MCF 10A (cell line): Measurements from ENCODE around the gene CACNA1C. TPM values are rescaled to one million over a fixed set of nuclear protein-coding genes. Genes with fewer than 3 reads are reported as not detected.

Experiments used
- BruUV-seq: library from RNA; stranded (reverse); fragments of 400-500 nt; replicated peaks from 2 replicates; lab custom pipeline; 2021; lab: Mats Ljungman, UMichigan
- CTCF ChIA-PET: fragments of 300-600 bp; sonication (Branson Sonifier 250); formaldehyde crosslinking; extraction: SDS; loops from one replicate; lab custom pipeline; 2021; ENCODE audit warnings: antibody characterized with exemption, inconsistent platforms; lab: Yijun Ruan, JAX
- POLR2A ChIA-PET: fragments of 300-600, 350-650 bp; sonication (Branson Sonifier 250); formaldehyde crosslinking; extraction: SDS; loops from one replicate; lab custom pipeline; 2020; ENCODE audit warnings: antibody characterized with exemption, inconsistent platforms; lab: Yijun Ruan, JAX
- DNase-seq: peaks from one replicate; pipeline ENCODE4 v3.0.0-alpha.2; 2018; ENCODE audit not compliant: unreplicated experiment
- H3K27ac Mint-ChIP-seq: one replicate; pipeline ENCODE4 v1.8.0; 2022; ENCODE audit warnings: mild to moderate bottlenecking, low read depth, mixed read lengths; ENCODE audit not compliant: unreplicated experiment
- H3K27me3 Mint-ChIP-seq: one replicate; pipeline ENCODE4 v1.8.0; 2022; ENCODE audit warnings: mixed read lengths; ENCODE audit not compliant: insufficient read depth, unreplicated experiment
- H3K36me3 Mint-ChIP-seq: one replicate; pipeline ENCODE4 v1.8.0; 2022; ENCODE audit warnings: mild to moderate bottlenecking, moderate library complexity, mixed read lengths; ENCODE audit not compliant: insufficient read depth, unreplicated experiment
- H3K4me1 Mint-ChIP-seq: one replicate; pipeline ENCODE4 v1.8.0; 2022; ENCODE audit warnings: mixed read lengths; ENCODE audit not compliant: insufficient read depth, unreplicated experiment
- H3K4me3 Mint-ChIP-seq: one replicate; pipeline ENCODE4 v1.8.0; 2022; ENCODE audit warnings: mild to moderate bottlenecking, moderate library complexity, mixed read lengths; ENCODE audit not compliant: unreplicated experiment
- H3K9me3 Mint-ChIP-seq: one replicate; pipeline ENCODE4 v1.8.0; 2022; ENCODE audit warnings: mixed read lengths; ENCODE audit not compliant: unreplicated experiment
- intact Hi-C: fragments of 100-400 bp; cut with micrococcal nuclease; formaldehyde crosslinking; loops from 2 replicates; pipeline ENCODE4 v1.14.1; 2022
- total RNA-seq: library from RNA; stranded (reverse); gene quantifications from 2 replicates; pipeline ENCODE4 v1.2.3, GENCODE V29; 2022
- TF ChIP-seq, protein P1 (sequence below): fragments of 200-600 bp; IDR thresholded peaks from one replicate; pipeline ENCODE4 v1.8.0; 2022; ENCODE audit warnings: antibody characterized with exemption, mild to moderate bottlenecking; ENCODE audit not compliant: unreplicated experiment

Gene CACNA1C
- total RNA-seq, 1 experiment from 2014 or later = not detected

DNA sequence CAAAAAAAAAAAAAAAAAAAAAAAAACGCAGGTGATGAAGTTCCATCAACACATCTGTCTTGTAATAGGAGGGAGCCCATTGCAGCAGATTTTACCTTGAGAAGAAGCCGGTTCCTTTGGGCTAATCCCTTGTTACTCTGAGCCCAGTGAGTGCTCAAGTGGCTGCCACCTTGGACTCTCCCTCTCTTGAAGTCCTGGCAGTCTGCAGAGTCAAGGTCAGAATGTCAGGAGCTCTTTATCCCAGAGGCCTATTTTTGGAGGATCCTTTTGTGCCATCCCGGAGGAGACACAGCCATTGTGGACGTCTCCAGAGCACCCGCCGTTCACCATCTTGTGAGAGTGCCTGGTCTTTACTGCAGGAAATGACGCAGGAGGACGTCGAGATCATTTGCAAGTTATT, 397.8 kb downstream of the CACNA1C start:
- CTCF ChIA-PET = no interaction called here
- intact Hi-C loops = no loop called here
- no TSS peak for BruUV-seq
- POLR2A ChIA-PET = no interaction called here
- H3K36me3 Mint-ChIP-seq = no peaks in the 10 kb centered on the region
- H3K27ac Mint-ChIP-seq = no peak overlapping the region
- H3K4me1 Mint-ChIP-seq = no peaks in the 10 kb centered on the region
- TF ChIP-seq, protein P1, sequence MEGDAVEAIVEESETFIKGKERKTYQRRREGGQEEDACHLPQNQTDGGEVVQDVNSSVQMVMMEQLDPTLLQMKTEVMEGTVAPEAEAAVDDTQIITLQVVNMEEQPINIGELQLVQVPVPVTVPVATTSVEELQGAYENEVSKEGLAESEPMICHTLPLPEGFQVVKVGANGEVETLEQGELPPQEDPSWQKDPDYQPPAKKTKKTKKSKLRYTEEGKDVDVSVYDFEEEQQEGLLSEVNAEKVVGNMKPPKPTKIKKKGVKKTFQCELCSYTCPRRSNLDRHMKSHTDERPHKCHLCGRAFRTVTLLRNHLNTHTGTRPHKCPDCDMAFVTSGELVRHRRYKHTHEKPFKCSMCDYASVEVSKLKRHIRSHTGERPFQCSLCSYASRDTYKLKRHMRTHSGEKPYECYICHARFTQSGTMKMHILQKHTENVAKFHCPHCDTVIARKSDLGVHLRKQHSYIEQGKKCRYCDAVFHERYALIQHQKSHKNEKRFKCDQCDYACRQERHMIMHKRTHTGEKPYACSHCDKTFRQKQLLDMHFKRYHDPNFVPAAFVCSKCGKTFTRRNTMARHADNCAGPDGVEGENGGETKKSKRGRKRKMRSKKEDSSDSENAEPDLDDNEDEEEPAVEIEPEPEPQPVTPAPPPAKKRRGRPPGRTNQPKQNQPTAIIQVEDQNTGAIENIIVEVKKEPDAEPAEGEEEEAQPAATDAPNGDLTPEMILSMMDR = no peak
- H3K27me3 Mint-ChIP-seq = peaks cover 10% of the 10 kb centered on the region
- no peaks in the 10 kb centered on the region for H3K9me3 Mint-ChIP-seq
- no peak for DNase-seq
- no peak overlapping the region for H3K4me3 Mint-ChIP-seq

DNA sequence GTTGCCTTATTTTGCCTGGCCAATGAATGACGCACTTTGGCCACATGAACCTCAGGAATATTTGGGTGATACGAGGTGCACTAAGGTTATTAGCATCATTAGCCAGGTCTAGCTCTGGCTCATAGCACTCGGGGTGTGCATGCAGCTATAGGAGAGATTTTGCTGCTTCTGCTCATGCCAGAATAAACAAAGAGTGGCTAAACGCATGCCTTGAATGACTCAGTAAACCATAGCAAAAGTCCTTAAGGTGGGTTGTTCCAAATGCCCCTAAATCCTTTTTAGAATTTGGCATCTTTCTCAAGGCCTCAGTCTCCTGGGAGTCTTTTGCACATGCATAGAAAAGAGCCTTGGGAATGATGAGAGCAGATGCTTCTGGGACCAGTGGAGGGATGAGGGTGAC, 398.2 kb downstream of the CACNA1C start:
- intact Hi-C loops = no loop called here
- no peak overlapping the region for H3K27ac Mint-ChIP-seq
- H3K36me3 Mint-ChIP-seq = no peaks in the 10 kb centered on the region
- POLR2A ChIA-PET = no interaction called here
- no peak for DNase-seq
- no TSS peak for BruUV-seq
- H3K9me3 Mint-ChIP-seq = no peaks in the 10 kb centered on the region
- H3K27me3 Mint-ChIP-seq = peaks cover 10% of the 10 kb centered on the region
- CTCF ChIA-PET = no interaction called here
- H3K4me3 Mint-ChIP-seq = no peak overlapping the region
- TF ChIP-seq, protein P1 = no peak
- no peaks in the 10 kb centered on the region for H3K4me1 Mint-ChIP-seq

DNA sequence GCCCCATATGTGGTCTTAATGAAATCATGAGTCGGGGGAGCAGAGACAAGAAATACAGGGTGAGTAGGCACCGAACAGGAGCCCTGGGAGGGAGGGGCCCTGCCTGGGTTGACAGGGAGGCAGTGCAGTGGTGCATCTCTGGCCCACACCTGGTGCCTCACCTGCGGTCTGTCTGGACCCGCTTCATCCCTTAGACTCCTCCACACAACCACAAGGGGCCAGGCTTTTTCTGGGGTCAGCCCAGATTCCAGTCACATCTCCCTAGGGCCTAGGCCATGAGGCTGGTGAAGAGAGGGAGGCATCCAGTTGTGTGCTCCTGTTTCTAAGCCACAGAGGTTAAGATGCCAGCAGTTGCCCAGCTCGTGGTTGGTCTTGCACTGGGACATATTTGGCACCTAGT, 398.7 kb downstream of the CACNA1C start:
- TF ChIP-seq, protein P1 = no peak
- DNase-seq = no peak
- intact Hi-C loops = no loop called here
- ChIA-PET CTCF (no interaction called here), POLR2A (no interaction called here)
- H3K36me3 Mint-ChIP-seq = no peaks in the 10 kb centered on the region
- H3K4me1 Mint-ChIP-seq = no peaks in the 10 kb centered on the region
- H3K9me3 Mint-ChIP-seq = no peaks in the 10 kb centered on the region
- H3K27me3 Mint-ChIP-seq = peaks cover 10% of the 10 kb centered on the region
- H3K27ac Mint-ChIP-seq = no peak overlapping the region
- no peak overlapping the region for H3K4me3 Mint-ChIP-seq
- no TSS peak for BruUV-seq

DNA sequence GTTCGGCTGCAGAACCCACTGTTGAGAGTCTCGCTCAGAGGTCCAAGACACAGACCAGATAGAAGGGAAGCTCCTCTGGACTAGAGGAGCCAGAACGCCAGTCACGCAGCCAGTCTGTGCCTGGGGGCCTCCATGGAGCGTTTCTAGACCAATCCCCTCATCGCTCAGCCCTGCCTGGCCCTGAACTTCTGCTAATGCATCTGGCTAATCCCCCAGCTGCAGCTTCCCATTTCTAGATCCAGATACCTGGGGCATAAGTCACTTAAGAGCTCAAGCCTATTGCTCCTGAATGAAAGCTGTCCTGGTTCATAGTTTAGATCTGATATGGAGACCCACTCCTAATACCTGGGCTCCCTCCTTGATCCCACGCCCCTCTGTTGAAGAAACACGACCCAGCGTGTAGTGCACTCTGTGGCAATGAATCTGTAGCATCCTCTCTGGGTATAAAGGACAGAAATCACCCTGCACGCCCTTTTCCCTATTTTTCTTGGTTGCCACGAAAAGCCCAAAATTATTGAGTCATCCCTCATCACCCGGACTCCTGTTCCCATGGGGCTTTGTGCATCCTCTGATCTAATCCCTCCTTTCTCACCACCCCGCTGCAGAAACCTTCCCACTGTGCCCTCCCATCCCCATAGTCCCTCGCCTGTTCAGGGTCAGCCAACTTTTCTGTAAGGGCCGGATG, 400.4 kb downstream of the CACNA1C start:
- Mint-ChIP-seq H3K27me3 (peaks cover 10% of the 10 kb centered on the region), H3K27ac (no peak overlapping the region), H3K36me3 (no peaks in the 10 kb centered on the region), H3K4me1 (no peaks in the 10 kb centered on the region), H3K9me3 (no peaks in the 10 kb centered on the region), H3K4me3 (no peak overlapping the region)
- no peak for DNase-seq
- intact Hi-C loops = no loop called here
- POLR2A ChIA-PET = no interaction called here
- BruUV-seq = no TSS peak
- TF ChIP-seq, protein P1 = no peak
- CTCF ChIA-PET = no interaction called here
